ENCODE measurements around the gene LAMA3.

DNA sequence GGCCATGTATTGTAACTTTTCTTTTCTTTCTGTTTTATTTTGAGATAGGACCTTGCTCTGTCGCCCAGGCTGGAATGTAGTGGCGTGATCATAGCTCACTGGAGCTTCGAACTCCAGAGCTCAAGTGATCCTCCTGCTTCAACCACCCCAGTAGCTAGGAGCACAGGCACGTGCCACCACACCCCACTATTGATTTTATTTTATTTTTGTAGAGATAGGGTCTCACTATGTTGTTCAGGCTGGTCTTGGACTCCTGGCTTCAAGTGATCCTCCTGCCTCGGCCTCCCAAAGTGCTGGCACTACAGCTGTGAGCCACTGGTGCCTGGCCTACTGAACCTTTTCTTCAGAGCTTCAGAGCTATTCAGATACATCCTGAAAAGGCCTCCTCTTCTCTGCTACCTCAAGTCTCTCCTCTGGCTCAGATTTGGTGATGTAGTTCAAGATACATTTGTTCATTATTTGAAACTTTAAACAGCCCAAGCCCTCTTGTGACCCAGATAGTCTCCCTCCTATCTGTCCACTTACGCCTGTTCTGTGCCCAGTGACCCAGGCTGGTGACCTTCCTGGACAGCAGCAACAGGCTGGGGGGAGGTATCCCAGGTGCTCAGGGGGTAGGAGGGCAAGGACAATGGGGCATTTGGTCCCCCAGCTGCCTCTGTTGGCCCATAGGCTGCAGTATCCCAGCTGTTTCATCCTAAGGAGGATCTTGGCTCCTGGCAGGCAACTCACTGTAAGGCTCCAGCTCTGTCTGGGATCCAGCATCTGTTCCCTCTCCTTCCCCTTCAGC lies 38.6 kb downstream of the LAMA3 start:
- TF ChIP-seq, protein P1, sequence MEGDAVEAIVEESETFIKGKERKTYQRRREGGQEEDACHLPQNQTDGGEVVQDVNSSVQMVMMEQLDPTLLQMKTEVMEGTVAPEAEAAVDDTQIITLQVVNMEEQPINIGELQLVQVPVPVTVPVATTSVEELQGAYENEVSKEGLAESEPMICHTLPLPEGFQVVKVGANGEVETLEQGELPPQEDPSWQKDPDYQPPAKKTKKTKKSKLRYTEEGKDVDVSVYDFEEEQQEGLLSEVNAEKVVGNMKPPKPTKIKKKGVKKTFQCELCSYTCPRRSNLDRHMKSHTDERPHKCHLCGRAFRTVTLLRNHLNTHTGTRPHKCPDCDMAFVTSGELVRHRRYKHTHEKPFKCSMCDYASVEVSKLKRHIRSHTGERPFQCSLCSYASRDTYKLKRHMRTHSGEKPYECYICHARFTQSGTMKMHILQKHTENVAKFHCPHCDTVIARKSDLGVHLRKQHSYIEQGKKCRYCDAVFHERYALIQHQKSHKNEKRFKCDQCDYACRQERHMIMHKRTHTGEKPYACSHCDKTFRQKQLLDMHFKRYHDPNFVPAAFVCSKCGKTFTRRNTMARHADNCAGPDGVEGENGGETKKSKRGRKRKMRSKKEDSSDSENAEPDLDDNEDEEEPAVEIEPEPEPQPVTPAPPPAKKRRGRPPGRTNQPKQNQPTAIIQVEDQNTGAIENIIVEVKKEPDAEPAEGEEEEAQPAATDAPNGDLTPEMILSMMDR (CRISPR knock-in tag; IDR thresholded peaks at IDR 0.05) = no peak
- no peak for TF ChIP-seq NBN (conservative IDR thresholded peaks at IDR 0.05)
- no peak for TF ChIP-seq TBL1XR1 (IDR thresholded peaks at IDR 0.05; ENCODE audit: borderline replicate concordance, low read length, partially characterized antibody)
- TF ChIP-seq MYC (CRISPR knock-in tag; IDR thresholded peaks at IDR 0.05; ENCODE audit: borderline replicate concordance) = no peak
- TF ChIP-seq YY1 (IDR thresholded peaks at IDR 0.05; ENCODE audit: insufficient read depth, insufficient replicate concordance, low read depth, low read length) = no peak
- TF ChIP-seq HOXA5 (CRISPR knock-in tag; IDR thresholded peaks at IDR 0.05) = no peak
- TF ChIP-seq CAMTA2 (CRISPR knock-in tag; IDR thresholded peaks at IDR 0.05; ENCODE audit: borderline replicate concordance) = no peak
- TF ChIP-seq ZNF670 (CRISPR knock-in tag; IDR thresholded peaks at IDR 0.05; ENCODE audit: borderline replicate concordance) = no peak
- no peak for TF ChIP-seq ARHGAP35 (CRISPR knock-in tag; IDR thresholded peaks at IDR 0.05; ENCODE audit: borderline replicate concordance)
- TF ChIP-seq ZNF10 (CRISPR knock-in tag; IDR thresholded peaks at IDR 0.05; ENCODE audit: borderline replicate concordance, low read depth) = no peak
- no peak for TF ChIP-seq ZSCAN30 (CRISPR knock-in tag; IDR thresholded peaks at IDR 0.05)
